ENCODE data around the gene TMEM17. TPM values are rescaled to one million over a fixed set of nuclear protein-coding genes. Genes with fewer than 3 reads are reported as not detected.
"Not testable (repeated sequence)": the region's sequence is repeated elsewhere in the genome, so short reads cannot be mapped to it uniquely, and the experiment has no call there.

TMEM17 gene
- not detected for total RNA-seq

GRCh38 chr2:62505750-62506420, at the start of gene TMEM17:
TSS of gene TMEM17 (minus strand) at chr2:62506195. CDS start at chr2:62506129, 66 bp downstream.
- no peak for DNase-seq

- no peak for DNase-seq
Measured at GRCh38 chr2:62554440-62554839, 48.4 kb upstream of the TMEM17 start.

GRCh38 chr2:62550461-62550860, 44.5 kb upstream of the TMEM17 start:
- DNase-seq, result no peak

GRCh38 chr2:62547854-62548253, 41.9 kb upstream of the TMEM17 start:
- no peak for DNase-seq

GRCh38 chr2:62545261-62545660, 39.3 kb upstream of the TMEM17 start:
- no peak for DNase-seq

GRCh38 chr2:62540408-62541168, 34.6 kb upstream of the TMEM17 start:
- DNase-seq, result no peak

- DNase-seq, result no peak
Measured at GRCh38 chr2:62539606-62540407, 33.8 kb upstream of the TMEM17 start.

- DNase-seq, result no peak
Measured at GRCh38 chr2:62538756-62539155, 32.8 kb upstream of the TMEM17 start.

GRCh38 chr2:62537814-62538213, 31.8 kb upstream of the TMEM17 start:
- no peak for DNase-seq

GRCh38 chr2:62536873-62537547, 31.0 kb upstream of the TMEM17 start:
- no peak for DNase-seq

- DNase-seq, result not testable (repeated sequence)
Measured at GRCh38 chr2:62535521-62535920, 29.5 kb upstream of the TMEM17 start.

- no peak for DNase-seq
Measured at GRCh38 chr2:62531594-62531993, 25.6 kb upstream of the TMEM17 start.

GRCh38 chr2:62529758-62530157, 23.8 kb upstream of the TMEM17 start:
- no peak for DNase-seq

- no peak for DNase-seq
Measured at GRCh38 chr2:62527478-62528210, 21.6 kb upstream of the TMEM17 start.

GRCh38 chr2:62526531-62527381, 20.8 kb upstream of the TMEM17 start:
- DNase-seq, result no peak

GRCh38 chr2:62525549-62526269, 19.7 kb upstream of the TMEM17 start:
- DNase-seq, result no peak

- no peak for DNase-seq
Measured at GRCh38 chr2:62524293-62524941, 18.4 kb upstream of the TMEM17 start.

GRCh38 chr2:62521061-62521460, 15.1 kb upstream of the TMEM17 start:
- DNase-seq, result not testable (repeated sequence)

GRCh38 chr2:62512384-62512783, 6.4 kb upstream of the TMEM17 start:
- no peak for DNase-seq

GRCh38 chr2:62511636-62512035, 5.6 kb upstream of the TMEM17 start:
- DNase-seq, result no peak

Measured in effector CD4-positive, alpha-beta T cell (primary cell).